ENCODE measurements around the gene ERICH3.
"Not testable (repeated sequence)": the region's sequence is repeated elsewhere in the genome, so short reads cannot be mapped to it uniquely, and the experiment has no call there.

ERICH3 gene

GRCh38 chr1:74679811-74680210, 6.2 kb upstream of the ERICH3 start:
- DNase-seq: no peak

- DNase-seq: no peak
These were observed 4.3 kb upstream of the ERICH3 start for GRCh38 chr1:74677926-74678325.

- no peak for DNase-seq
These were observed 871 bp upstream of the ERICH3 start for GRCh38 chr1:74674278-74675048.

GRCh38 chr1:74670866-74671265, 2.7 kb downstream of the ERICH3 start:
- not testable (repeated sequence) for DNase-seq

- no peak for DNase-seq
These were observed 18.9 kb downstream of the ERICH3 start for GRCh38 chr1:74654708-74655107.

- no peak for DNase-seq
These were observed 20.9 kb downstream of the ERICH3 start for GRCh38 chr1:74652711-74653139.

GRCh38 chr1:74650561-74650960, 23.0 kb downstream of the ERICH3 start:
- DNase-seq: no peak

- no peak for DNase-seq
These were observed 31.7 kb downstream of the ERICH3 start for GRCh38 chr1:74641876-74642275.

- no peak for DNase-seq
These were observed 32.4 kb downstream of the ERICH3 start for GRCh38 chr1:74641161-74641560.

GRCh38 chr1:74637296-74637695, 36.3 kb downstream of the ERICH3 start:
- peak; percentile 75 for DNase-seq

- DNase-seq: no peak
These were observed 44.3 kb downstream of the ERICH3 start for GRCh38 chr1:74629283-74629682.

GRCh38 chr1:74623716-74624115, 49.9 kb downstream of the ERICH3 start:
- no peak for DNase-seq

- DNase-seq: no peak
These were observed 53.4 kb downstream of the ERICH3 start for GRCh38 chr1:74620242-74620641.

- no peak for DNase-seq
These were observed 54.6 kb downstream of the ERICH3 start for GRCh38 chr1:74618974-74619373.

GRCh38 chr1:74613894-74614293, 59.7 kb downstream of the ERICH3 start:
- no peak for DNase-seq

- no peak for DNase-seq
These were observed 61.7 kb downstream of the ERICH3 start for GRCh38 chr1:74611887-74612286.

- no peak for DNase-seq
These were observed 62.6 kb downstream of the ERICH3 start for GRCh38 chr1:74610961-74611360.

- no peak for DNase-seq
These were observed 63.7 kb downstream of the ERICH3 start for GRCh38 chr1:74609810-74610371.

- no peak for DNase-seq
These were observed 76.9 kb downstream of the ERICH3 start for GRCh38 chr1:74596717-74597116.

- no peak for DNase-seq
These were observed 79.4 kb downstream of the ERICH3 start for GRCh38 chr1:74593887-74594866.

- DNase-seq: no peak
These were observed 80.8 kb downstream of the ERICH3 start for GRCh38 chr1:74592580-74593355.

GRCh38 chr1:74591949-74592348, 81.6 kb downstream of the ERICH3 start:
- no peak for DNase-seq

- DNase-seq: no peak
These were observed 83.3 kb downstream of the ERICH3 start for GRCh38 chr1:74590288-74590687.

Data from NCI-H446 treated with DMSO at 0.1 percent for 48 hours (cell line).